ENCODE measurements around the gene PAQR9. TPM values are rescaled to one million over a fixed set of nuclear protein-coding genes. Genes with fewer than 3 reads are reported as not detected.

PAQR9 gene
- total RNA-seq, 1 donor from 2014 or later = not detected

DNA sequence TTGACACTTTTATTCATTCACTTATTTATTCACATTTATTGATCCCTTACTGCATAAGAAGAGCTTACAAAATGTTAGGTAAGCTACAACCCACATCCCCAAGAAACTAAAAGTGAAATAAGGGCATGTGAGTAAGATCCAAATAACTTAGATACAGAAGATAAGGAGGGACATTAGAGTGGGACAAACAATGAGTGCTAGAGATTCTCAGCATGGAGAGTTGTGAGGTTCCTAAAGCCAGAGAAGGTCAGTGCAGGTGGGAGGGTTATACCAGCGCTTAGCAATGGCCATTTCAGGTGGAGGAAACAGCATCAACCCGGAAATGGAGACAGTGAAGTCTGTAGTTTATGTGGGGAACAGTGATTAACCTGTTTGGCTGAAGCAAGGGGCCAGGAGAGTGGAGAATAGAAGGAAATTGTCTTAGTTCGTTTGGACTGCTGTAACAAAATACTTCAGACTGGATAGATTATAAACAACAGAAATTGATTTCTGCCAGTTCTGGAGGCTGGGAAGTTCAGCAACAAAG is 49.1 kb downstream of the PAQR9 start:
- Histone ChIP-seq H3K4me3 (no peak overlapping the region), H3K4me1 (no peaks in the 10 kb centered on the region), H3K27me3 (no peaks in the 10 kb centered on the region), H3K27ac (no peak overlapping the region), H3K36me3 (no peaks in the 10 kb centered on the region), H3K9me3 (no peaks in the 10 kb centered on the region)
- DNase-seq = no peak
- TF ChIP-seq, protein P1, sequence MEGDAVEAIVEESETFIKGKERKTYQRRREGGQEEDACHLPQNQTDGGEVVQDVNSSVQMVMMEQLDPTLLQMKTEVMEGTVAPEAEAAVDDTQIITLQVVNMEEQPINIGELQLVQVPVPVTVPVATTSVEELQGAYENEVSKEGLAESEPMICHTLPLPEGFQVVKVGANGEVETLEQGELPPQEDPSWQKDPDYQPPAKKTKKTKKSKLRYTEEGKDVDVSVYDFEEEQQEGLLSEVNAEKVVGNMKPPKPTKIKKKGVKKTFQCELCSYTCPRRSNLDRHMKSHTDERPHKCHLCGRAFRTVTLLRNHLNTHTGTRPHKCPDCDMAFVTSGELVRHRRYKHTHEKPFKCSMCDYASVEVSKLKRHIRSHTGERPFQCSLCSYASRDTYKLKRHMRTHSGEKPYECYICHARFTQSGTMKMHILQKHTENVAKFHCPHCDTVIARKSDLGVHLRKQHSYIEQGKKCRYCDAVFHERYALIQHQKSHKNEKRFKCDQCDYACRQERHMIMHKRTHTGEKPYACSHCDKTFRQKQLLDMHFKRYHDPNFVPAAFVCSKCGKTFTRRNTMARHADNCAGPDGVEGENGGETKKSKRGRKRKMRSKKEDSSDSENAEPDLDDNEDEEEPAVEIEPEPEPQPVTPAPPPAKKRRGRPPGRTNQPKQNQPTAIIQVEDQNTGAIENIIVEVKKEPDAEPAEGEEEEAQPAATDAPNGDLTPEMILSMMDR (IDR thresholded peaks at IDR 0.05) = no peak
- no peak for ATAC-seq
- intact Hi-C loops (cut with DNase I) = no loop called here

DNA sequence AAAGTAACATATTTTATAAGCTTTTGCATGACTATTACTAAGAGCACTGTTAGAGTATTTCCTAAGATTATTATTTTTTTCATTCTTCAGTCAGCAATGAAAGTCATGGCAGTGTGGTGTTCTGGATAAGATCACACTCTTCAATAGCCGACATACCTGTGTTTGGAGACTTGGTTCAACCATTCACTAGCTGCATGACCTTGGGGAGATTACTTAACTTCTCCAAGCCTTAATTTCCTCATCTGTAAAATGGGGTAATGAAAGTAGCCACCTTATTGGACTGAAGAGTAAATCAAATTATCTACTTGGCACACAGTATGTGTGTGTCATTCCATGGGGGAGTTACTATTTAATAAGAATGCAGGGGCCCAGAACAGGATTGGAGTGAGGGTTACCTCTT is 50.0 kb downstream of the PAQR9 start:
- Histone ChIP-seq H3K27ac (no peak overlapping the region), H3K4me3 (no peak overlapping the region), H3K36me3 (no peaks in the 10 kb centered on the region), H3K27me3 (no peaks in the 10 kb centered on the region), H3K4me1 (no peaks in the 10 kb centered on the region), H3K9me3 (no peaks in the 10 kb centered on the region)
- no peak for DNase-seq
- intact Hi-C loops (cut with DNase I) = no loop called here
- TF ChIP-seq, protein P1 (IDR thresholded peaks at IDR 0.05) = no peak
- ATAC-seq = no peak

DNA sequence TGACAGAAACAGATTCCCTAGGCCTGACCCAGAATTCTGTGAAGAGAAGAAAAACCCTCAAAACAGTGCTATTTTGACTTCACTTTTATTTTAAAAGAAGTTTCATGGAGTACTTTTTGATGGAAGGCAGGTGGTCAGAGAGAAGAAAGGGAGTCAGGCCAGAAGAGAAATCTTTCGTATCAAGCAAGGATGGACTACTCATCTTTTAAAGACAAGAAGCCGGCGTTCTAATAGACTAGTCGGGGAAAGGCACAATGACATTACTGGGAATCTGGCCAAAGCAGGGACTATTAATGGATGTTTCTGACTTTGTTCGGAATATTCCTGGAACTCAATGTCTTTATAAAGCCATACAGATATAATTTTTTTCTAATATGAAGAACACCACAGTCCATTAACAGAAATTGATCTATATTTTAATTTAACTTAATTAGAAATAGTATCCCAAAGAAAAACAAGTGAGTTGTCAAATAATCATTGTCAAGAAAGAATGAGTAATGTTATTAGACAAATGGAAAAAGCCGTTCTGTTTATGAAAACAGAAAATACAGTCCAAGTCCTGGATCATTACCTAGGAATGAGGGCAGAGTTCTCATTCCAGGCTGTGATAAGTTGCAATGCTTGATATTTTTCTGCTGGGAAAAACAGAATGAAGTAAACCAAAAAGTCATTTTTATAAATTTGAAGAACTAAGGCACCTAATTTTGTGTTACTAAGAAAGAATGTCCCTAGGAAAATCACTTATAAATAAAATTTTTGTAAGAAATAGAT is 50.9 kb downstream of the PAQR9 start:
- no peak for ATAC-seq
- DNase-seq = no peak
- no peaks in the 10 kb centered on the region for H3K36me3 ChIP-seq
- H3K9me3 ChIP-seq = no peaks in the 10 kb centered on the region
- no peaks in the 10 kb centered on the region for H3K27me3 ChIP-seq
- intact Hi-C loops (cut with DNase I) = no loop called here
- H3K4me1 ChIP-seq = no peaks in the 10 kb centered on the region
- TF ChIP-seq, protein P1 (IDR thresholded peaks at IDR 0.05) = no peak
- H3K4me3 ChIP-seq = no peak overlapping the region
- H3K27ac ChIP-seq = no peak overlapping the region

Other genes starting within 250 kb of the PAQR9 start
- gene TRPC1, start 239.6 kb downstream of the PAQR9 start, total RNA-seq = 5.6 TPM
- gene PCOLCE2, start 74.6 kb downstream of the PAQR9 start, total RNA-seq = 23.3 TPM
- gene U2SURP, start 37.9 kb upstream of the PAQR9 start, total RNA-seq = 75.8 TPM
- 8.2 TPM for gene CHST2, start 156.1 kb upstream of the PAQR9 start, total RNA-seq

All from upper lobe of right lung (tissue), 1 donor.